NOMO-1 (cell line): ENCODE results near the gene EIF3I.
"Not testable (repeated sequence)": the region's sequence is repeated elsewhere in the genome, so short reads cannot be mapped to it uniquely, and the experiment has no call there.

ENCODE experiments used
- DNase-seq, 2 experiments: peaks; one replicate each; lab custom pipeline; 2025; ENCODE audit not compliant: unreplicated experiment in 2 of 2; lab: John Stamatoyannopoulos, UW

The EIF3I gene

DNA sequence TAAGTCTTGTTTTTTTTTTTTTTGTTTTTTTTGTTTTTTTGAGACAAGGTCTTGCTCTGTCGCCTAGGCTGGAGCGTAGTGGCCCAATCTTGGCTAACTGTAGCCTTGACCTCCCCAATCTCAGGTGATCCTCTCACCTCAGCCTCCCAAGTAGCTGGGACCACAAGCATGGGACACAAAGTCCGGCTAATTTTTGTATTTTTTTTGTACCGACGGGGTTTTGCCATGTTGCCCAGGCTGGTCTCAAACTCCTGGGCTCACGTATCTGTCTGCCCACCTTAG is 35.0 kb downstream of the EIF3I start:
- no peak for DNase-seq

DNA sequence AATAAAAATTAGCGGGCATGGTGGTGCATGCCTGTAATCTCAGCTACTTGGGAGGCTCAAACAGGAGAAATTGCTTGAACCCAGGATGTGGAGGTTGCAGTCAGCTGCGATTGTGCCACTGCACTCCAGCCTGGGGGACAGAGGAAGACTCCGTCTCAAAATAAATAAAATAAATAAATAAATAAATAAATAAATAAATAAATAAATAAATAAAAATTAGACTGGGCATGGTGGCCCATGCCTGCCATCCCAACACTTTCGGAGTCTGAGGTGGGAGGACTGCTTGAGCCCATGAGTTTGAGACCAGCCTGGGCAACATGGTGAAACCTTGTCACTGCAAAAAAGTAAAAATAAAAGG is 41.0 kb downstream of the EIF3I start:
- DNase-seq, result not testable (repeated sequence)

DNA sequence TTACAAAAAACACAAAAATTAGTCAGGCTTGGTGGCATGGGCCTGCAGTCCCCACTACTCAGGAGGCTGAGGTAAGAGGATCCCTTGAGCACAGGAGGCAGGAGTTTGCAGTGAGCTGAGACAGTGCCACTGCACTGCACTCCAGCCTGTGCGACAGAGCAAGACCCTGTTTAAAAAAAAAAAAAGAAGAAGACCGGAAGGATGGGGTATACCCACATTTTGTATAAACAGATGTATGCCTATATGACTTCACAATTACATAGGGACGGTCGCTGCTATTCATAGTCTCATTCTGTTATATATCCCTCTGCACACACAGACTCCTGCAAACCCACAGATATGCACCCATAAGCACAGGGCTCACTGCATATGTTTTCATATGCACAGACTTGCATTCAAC is 41.5 kb downstream of the EIF3I start:
- DNase-seq, result no peak

DNA sequence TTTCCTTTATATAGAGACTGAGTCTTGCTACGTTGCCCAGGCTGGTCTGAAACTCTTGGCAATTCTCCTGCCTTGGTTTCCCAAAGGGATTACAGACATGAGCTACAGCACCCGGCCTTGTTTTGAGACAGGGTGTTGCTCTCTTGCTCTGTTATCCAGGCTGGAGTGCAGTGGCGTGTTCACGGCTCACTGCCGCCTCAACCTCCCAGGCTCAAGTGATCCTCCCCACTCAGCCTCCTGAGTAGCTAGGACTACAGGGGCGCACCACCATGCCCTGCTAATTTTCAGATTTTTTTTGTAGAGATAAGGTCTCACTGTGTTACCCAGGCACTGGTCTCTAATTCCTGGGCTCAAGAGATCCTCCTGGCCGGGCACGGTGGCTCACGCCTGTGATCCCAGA is 43.6 kb downstream of the EIF3I start:
- no peak for DNase-seq

DNA sequence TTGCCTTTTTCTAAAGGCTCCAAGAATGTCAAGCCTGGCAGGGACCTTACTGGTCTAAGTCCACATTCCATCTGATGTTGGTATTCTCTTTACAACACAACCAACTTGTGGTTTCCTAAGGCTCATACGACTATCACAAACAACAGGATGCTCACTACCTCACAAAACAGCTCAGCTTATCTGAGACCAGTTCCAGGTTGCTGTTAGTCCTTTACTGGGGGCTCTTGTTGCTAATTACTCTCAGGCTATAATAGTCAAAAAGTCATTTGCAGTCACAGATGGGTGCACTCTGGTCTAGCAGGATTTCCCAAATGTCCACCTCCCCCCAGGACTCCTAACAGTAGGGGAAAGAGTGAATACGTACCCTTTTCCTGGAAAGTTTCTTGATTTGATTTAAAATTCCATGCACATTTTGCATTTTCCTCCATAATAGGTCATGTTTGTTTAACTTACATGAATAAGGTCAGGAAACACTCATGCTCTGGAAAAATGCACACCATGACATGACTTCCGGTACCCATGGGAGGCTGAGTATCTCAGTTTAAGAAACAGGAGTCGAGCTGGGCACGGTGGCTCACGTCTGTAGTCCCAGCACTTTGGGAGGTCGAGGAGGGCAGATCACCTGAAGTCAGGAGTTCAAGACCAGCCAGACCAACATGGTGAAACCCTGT is 44.8 kb downstream of the EIF3I start:
- no peak for DNase-seq

DNA sequence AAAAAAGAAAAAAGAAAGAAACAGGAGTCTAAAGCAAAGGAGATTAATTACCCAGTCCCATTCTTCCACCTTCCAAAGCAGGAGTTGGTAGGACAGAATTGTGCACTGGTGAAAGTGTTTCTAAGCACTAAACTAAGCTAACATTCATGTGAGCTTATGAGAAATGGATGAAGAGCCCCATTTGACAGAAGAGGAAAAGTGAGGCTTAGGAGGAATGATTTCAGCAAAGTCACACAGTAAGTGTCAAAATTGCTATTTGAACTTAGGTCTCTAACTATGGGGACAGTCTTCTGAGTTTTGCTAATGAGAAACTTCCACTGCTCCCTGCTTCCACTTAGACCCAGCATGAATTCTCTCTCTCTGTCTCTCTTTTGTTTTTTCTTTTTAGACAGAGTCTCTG is 47.5 kb downstream of the EIF3I start:
- no peak for DNase-seq

DNA sequence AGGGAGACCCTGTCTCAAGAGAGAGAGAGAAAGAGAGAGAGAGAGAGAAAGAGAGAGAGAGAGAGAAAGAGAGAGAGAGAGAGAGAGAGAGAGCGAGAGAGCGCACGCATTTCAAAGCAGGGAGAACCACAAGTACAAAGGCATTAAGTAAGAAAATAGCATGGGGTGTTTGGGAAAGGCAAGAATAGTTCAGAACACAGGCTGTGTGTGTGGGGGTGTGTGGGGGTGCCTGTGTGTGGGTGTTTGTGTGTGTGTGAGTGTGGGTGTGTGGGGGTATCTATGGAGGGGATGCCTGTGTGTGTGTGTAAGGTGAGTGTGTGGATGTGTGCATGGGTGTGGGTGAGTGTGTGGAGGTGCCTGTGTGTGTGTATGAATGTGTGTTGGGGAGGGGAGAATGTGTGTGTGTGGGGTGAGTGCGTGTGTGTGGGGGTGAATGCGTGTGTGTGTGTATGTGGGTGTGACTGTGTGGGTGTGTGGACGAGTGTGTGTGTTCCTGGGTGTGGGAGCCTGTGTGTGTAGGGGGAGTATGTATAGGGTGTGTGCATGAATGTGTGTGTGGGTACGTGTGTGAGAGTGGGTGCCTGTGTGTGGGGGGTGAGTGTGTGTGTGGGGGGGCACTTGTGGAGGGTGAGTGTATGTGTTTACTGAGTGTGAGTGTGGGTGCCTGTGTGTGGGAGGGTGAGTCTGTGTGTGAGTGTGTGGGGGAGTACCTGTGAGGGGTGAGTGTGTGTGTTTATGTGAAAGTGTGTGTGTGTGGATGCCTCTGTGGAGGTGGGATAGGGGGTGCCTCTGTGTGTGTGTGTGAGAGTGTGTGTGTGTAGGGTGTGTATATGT is 50.6 kb downstream of the EIF3I start:
- DNase-seq, result no peak

DNA sequence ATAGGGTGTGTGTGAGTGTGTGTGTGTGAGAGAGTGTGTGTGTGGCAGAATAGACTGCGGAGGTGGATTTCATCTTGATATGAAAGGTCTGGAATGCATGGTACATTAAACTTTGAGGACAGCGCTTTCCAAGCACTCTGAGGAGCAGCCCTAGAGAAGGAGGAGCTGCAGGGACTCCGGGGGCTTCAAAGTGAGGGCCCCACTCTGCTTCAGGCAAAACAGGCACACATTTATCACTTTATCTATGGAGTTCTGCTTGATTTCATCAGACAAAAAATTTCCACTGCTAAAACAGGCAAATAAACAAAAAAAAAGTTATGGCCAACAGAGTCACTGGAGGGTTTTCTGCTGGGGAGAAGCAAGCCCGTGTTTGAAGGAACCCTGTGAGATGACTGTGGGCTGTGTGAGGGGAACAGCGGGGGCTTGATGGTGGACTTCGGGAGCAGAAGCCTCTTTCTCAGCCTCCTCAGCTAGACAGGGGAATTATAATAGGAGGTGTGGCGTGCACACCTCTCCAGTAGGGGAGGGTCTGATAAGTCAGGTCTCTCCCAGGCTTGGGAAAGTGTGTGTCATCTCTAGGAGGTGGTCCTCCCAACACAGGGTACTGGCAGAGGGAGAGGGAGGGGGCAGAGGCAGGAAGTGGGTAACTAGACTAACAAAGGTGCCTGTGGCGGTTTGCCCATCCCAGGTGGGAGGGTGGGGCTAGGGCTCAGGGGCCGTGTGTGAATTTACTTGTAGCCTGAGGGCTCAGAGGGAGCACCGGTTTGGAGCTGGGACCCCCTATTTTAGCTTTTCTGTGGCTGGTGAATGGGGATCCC is 51.4 kb downstream of the EIF3I start:
- DNase-seq, result no peak

DNA sequence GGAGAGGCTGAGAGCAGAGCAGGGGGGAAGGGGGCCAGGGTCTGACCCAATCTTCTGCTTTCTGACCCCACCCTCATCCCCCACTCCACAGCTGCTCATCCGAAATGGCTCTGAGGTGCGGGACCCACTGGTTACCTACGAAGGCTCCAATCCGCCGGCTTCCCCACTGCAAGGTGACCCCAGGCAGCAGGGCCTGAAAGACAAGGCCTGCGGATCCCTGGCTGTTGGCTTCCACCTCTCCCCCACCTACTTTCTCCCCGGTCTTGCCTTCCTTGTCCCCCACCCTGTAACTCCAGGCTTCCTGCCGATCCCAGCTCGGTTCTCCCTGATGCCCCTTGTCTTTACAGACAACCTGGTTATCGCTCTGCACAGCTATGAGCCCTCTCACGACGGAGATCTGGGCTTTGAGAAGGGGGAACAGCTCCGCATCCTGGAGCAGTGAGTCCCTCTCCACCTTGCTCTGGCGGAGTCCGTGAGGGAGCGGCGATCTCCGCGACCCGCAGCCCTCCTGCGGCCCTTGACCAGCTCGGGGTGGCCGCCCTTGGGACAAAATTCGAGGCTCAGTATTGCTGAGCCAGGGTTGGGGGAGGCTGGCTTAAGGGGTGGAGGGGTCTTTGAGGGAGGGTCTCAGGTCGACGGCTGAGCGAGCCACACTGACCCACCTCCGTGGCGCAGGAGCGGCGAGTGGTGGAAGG is 52.6 kb downstream of the EIF3I start:
- no peak for DNase-seq

DNA sequence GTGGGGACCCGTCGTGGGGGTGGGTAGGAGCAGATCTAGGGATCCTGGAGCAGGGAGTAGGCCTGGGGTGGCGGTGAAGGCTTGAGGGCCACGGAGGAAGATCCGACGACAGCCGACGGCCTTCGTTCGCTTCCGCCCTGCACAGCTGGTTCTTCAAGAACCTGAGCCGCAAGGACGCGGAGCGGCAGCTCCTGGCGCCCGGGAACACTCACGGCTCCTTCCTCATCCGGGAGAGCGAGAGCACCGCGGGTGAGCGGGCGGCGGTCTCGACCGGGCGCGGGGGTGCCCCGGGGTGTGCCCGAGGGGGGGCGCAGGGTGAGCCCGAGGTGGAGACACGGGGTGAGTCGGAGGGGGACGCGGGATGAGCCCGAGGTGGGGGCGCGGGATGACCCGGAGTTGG is 53.2 kb downstream of the EIF3I start:
- no peak for DNase-seq

DNA sequence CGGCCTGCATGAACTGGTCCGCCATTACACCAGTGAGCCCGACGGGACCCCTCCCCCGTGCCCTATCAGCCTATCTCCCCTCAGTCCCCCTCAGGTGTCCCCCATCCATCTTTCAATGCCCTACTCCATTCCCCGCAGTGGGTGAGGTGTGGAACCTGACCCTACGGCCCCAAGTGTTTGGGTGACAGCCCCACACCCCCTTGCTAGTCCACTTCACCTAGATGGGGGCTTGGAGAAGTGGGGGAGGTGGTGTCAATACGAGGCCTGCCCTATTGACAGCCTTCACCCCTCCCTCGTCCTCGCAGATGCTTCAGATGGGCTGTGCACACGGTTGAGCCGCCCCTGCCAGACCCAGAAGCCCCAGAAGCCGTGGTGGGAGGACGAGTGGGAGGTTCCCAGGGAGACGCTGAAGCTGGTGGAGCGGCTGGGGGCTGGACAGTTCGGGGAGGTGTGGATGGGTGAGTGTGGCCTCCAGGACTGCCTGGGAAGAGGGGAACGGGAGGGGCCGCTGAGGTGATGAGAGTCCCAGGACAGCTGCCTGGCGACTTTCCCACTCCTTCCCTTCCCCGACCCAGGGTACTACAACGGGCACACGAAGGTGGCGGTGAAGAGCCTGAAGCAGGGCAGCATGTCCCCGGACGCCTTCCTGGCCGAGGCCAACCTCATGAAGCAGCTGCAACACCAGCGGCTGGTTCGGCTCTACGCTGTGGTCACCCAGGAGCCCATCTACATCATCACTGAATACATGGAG is 54.0 kb downstream of the EIF3I start:
- no peak for DNase-seq
